HG03108 (cell line): ENCODE results near the gene CAMKMT.
A peak's percentile ranks its signal among the peaks of the same experiment; 100 is the strongest.

Source experiments
- ATAC-seq: cut with Tn5 transposase; IDR thresholded peaks from one replicate; pipeline ENCODE4 v1.9.1; 2021; ENCODE audit warnings: moderate library complexity; ENCODE audit not compliant: unreplicated experiment

The CAMKMT gene

GRCh38 chr2:44766777-44767176 is 405.0 kb downstream of the CAMKMT start:
- ATAC-seq = no peak

- ATAC-seq = no peak
These were observed 405.9 kb downstream of the CAMKMT start for GRCh38 chr2:44767691-44768090.

GRCh38 chr2:44768438-44769236 is 406.9 kb downstream of the CAMKMT start:
- ATAC-seq = no peak

- ATAC-seq = no peak
These were observed 407.7 kb downstream of the CAMKMT start for GRCh38 chr2:44769349-44770011.

GRCh38 chr2:44770221-44771195 is 408.8 kb downstream of the CAMKMT start:
- no peak for ATAC-seq

GRCh38 chr2:44771522-44771921 is 409.8 kb downstream of the CAMKMT start:
- no peak for ATAC-seq

GRCh38 chr2:44772131-44772530 is 410.4 kb downstream of the CAMKMT start:
- no peak for ATAC-seq

- no peak for ATAC-seq
These were observed 411.1 kb downstream of the CAMKMT start for GRCh38 chr2:44772669-44773378.

- ATAC-seq = no peak
These were observed 413.2 kb downstream of the CAMKMT start for GRCh38 chr2:44774826-44775492.

GRCh38 chr2:44777036-44777435 is 415.3 kb downstream of the CAMKMT start:
- ATAC-seq = no peak

GRCh38 chr2:44777537-44777936 is 415.8 kb downstream of the CAMKMT start:
- no peak for ATAC-seq

GRCh38 chr2:44778221-44778654 is 416.5 kb downstream of the CAMKMT start:
- peak; percentile 41 for ATAC-seq

- ATAC-seq = peak; percentile 90
These were observed 417.1 kb downstream of the CAMKMT start for GRCh38 chr2:44778671-44779476.

GRCh38 chr2:44779793-44780192 is 418.0 kb downstream of the CAMKMT start:
- ATAC-seq = no peak

- no peak for ATAC-seq
These were observed 418.7 kb downstream of the CAMKMT start for GRCh38 chr2:44780406-44780805.

- ATAC-seq = no peak
These were observed 423.7 kb downstream of the CAMKMT start for GRCh38 chr2:44785433-44785832.

GRCh38 chr2:44786045-44786816 is 424.5 kb downstream of the CAMKMT start:
- ATAC-seq = no peak

- no peak for ATAC-seq
These were observed 425.1 kb downstream of the CAMKMT start for GRCh38 chr2:44786817-44787214.
